Endothelial cell (in vitro differentiated cells): Measurements from ENCODE around the gene SNX27. TPM values are rescaled to one million over a fixed set of nuclear protein-coding genes. Genes with fewer than 3 reads are reported as not detected.

Source experiments
- DNase-seq: peaks from one replicate; pipeline ENCODE4 v3.0.0; 2021; ENCODE audit warnings: low spot score
- H3K27ac Mint-ChIP-seq: one replicate; pipeline ENCODE4 v1.8.0; 2021; ENCODE audit warnings: mixed read lengths, inconsistent platforms; ENCODE audit not compliant: unreplicated experiment
- H3K27me3 Mint-ChIP-seq: one replicate; pipeline ENCODE4 v1.8.0; 2021; ENCODE audit warnings: mild to moderate bottlenecking, moderate library complexity, mixed read lengths, inconsistent platforms; ENCODE audit not compliant: unreplicated experiment
- H3K36me3 Mint-ChIP-seq: one replicate; pipeline ENCODE4 v1.8.0; 2021; ENCODE audit warnings: mild to moderate bottlenecking, low read depth, mixed read lengths, inconsistent platforms; ENCODE audit not compliant: unreplicated experiment
- H3K4me1 Mint-ChIP-seq: one replicate; pipeline ENCODE4 v1.8.0; 2021; ENCODE audit warnings: mild to moderate bottlenecking, mixed read lengths, inconsistent platforms; ENCODE audit not compliant: unreplicated experiment
- H3K4me3 Mint-ChIP-seq: one replicate; pipeline ENCODE4 v1.8.0; 2021; ENCODE audit warnings: mild to moderate bottlenecking, mixed read lengths, inconsistent platforms; ENCODE audit not compliant: unreplicated experiment
- H3K9me3 Mint-ChIP-seq: one replicate; pipeline ENCODE4 v1.8.0; 2021; ENCODE audit warnings: mixed read lengths, inconsistent platforms; ENCODE audit not compliant: unreplicated experiment
- total RNA-seq: library from RNA; stranded (reverse); fragmentation: NEBNext Ultra II Directional; extraction: Animal tissue kit (Norgen Biotek cat#: 25700); gene quantifications from one replicate; pipeline ENCODE4 v1.2.1, GENCODE V29; 2021; ENCODE audit not compliant: unreplicated experiment
- TF ChIP-seq, protein P1 (sequence below): fragments of 200-600 bp; sonication (generic); IDR thresholded peaks from one replicate; pipeline ENCODE4 v1.5.0; 2021; ENCODE audit warnings: antibody characterized with exemption; ENCODE audit not compliant: unreplicated experiment

Gene SNX27
- total RNA-seq, 1 donor from 2014 or later = 28.9 TPM

DNA sequence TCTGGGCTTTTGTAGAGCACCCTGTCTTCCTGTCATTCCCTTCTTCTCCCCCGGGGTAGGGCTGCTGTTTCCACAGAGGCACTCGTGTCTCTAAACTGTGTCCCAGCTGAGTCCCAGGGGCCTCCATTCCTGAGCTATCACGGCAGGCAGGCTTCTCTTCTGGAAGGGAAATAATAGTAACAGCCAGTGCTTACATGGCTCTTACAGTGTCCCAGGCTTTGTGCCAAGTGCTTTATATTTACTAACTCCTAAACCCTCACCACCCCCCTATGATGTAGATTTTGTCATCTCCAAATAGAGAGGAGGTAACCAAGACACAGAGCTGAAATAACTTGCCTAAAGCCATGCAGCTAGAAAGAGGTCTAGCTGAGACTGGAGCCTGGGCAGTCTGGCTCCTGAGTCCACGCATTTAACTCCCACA, 106.2 kb downstream of the SNX27 start:
- TF ChIP-seq, protein P1, sequence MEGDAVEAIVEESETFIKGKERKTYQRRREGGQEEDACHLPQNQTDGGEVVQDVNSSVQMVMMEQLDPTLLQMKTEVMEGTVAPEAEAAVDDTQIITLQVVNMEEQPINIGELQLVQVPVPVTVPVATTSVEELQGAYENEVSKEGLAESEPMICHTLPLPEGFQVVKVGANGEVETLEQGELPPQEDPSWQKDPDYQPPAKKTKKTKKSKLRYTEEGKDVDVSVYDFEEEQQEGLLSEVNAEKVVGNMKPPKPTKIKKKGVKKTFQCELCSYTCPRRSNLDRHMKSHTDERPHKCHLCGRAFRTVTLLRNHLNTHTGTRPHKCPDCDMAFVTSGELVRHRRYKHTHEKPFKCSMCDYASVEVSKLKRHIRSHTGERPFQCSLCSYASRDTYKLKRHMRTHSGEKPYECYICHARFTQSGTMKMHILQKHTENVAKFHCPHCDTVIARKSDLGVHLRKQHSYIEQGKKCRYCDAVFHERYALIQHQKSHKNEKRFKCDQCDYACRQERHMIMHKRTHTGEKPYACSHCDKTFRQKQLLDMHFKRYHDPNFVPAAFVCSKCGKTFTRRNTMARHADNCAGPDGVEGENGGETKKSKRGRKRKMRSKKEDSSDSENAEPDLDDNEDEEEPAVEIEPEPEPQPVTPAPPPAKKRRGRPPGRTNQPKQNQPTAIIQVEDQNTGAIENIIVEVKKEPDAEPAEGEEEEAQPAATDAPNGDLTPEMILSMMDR = no peak
- no peak for DNase-seq
- peaks cover 13% of the 10 kb centered on the region for H3K4me1 Mint-ChIP-seq
- peaks cover 22% of the 10 kb centered on the region for H3K27me3 Mint-ChIP-seq
- no peaks in the 10 kb centered on the region for H3K36me3 Mint-ChIP-seq
- no peak overlapping the region for H3K4me3 Mint-ChIP-seq
- H3K27ac Mint-ChIP-seq = no peak overlapping the region
- H3K9me3 Mint-ChIP-seq = no peaks in the 10 kb centered on the region

GRCh38 chr1:151718666-151719065, 106.8 kb downstream of the SNX27 start:
- TF ChIP-seq, protein P1 = no peak
- no peak overlapping the region for H3K4me3 Mint-ChIP-seq
- peaks cover 22% of the 10 kb centered on the region for H3K27me3 Mint-ChIP-seq
- H3K36me3 Mint-ChIP-seq = no peaks in the 10 kb centered on the region
- no peaks in the 10 kb centered on the region for H3K9me3 Mint-ChIP-seq
- peaks cover 15% of the 10 kb centered on the region for H3K4me1 Mint-ChIP-seq
- peak overlapping the region; percentile 20 for H3K27ac Mint-ChIP-seq
- no peak for DNase-seq

GRCh38 chr1:151720125-151720524, 108.3 kb downstream of the SNX27 start:
- Mint-ChIP-seq H3K27me3 (peaks cover 22% of the 10 kb centered on the region), H3K4me3 (no peak overlapping the region), H3K4me1 (peaks cover 22% of the 10 kb centered on the region), H3K27ac (no peak overlapping the region), H3K36me3 (no peaks in the 10 kb centered on the region), H3K9me3 (no peaks in the 10 kb centered on the region)
- no peak for DNase-seq
- TF ChIP-seq, protein P1 = no peak

DNA sequence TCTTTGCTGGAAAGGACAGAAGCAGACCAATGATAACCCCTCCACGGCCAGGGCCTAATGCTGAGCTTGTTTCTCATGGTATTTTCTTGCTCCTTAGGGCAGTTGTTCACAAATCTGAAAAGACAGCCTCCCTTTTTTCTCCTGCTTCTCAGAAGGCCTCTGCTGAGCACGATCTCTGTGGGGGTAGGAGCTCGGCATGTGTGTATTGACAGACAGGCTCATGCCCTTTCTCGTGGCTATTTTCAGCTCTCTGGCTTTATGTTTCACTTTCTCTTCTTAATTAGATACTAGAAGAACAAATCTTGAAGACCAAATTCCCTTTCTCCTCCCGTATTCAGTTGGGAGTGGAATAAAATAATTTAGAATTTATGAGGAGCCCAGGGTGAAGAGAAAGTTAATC, 108.7 kb downstream of the SNX27 start:
- Mint-ChIP-seq H3K27ac (no peak overlapping the region), H3K4me1 (peaks cover 22% of the 10 kb centered on the region), H3K4me3 (no peak overlapping the region), H3K27me3 (peaks cover 20% of the 10 kb centered on the region), H3K9me3 (no peaks in the 10 kb centered on the region), H3K36me3 (no peaks in the 10 kb centered on the region)
- TF ChIP-seq, protein P1 = no peak
- DNase-seq = no peak

GRCh38 chr1:151720974-151721787, 109.3 kb downstream of the SNX27 start, which contains the start of gene RIIAD1:
Gene RIIAD1 (plus strand): TSS chr1:151721522. CDS start chr1:151721537, 15 bp downstream.
- peaks cover 25% of the 10 kb centered on the region for H3K4me1 Mint-ChIP-seq
- H3K9me3 Mint-ChIP-seq = no peaks in the 10 kb centered on the region
- TF ChIP-seq, protein P1 = no peak
- peak; percentile 43 for DNase-seq
- H3K36me3 Mint-ChIP-seq = no peaks in the 10 kb centered on the region
- H3K4me3 Mint-ChIP-seq = no peak within 1 kb of the TSS
- peaks cover 16% of the 10 kb centered on the region for H3K27me3 Mint-ChIP-seq
- H3K27ac Mint-ChIP-seq = no peak within 1 kb of the TSS
